HTR-8/SVneo (cell line): ENCODE data around the gene MUC5B.

ENCODE experiments used
- DNase-seq: peaks from one replicate; pipeline ENCODE4 v3.0.0; 2011; ENCODE audit warnings: low spot score, mixed read lengths; ENCODE audit not compliant: insufficient read length
- FAIRE-seq: peaks from 2 replicates; lab custom pipeline; 2011; peaks lifted over from hg19 to GRCh38; lab: Jason Lieb, UNC

The MUC5B gene

GRCh38 chr11:1218788-1219445, 3.9 kb upstream of the MUC5B start:
- no peak for FAIRE-seq
- DNase-seq: no peak

GRCh38 chr11:1219446-1219833, 3.4 kb upstream of the MUC5B start:
- FAIRE-seq: no peak
- DNase-seq: no peak

- DNase-seq (no peak), FAIRE-seq (no peak)
Measured at GRCh38 chr11:1219834-1220815, 2.7 kb upstream of the MUC5B start.

- DNase-seq (no peak), FAIRE-seq (no peak)
Measured at GRCh38 chr11:1220941-1221721, 1.7 kb upstream of the MUC5B start.

- DNase-seq (no peak), FAIRE-seq (no peak)
Measured at GRCh38 chr11:1221848-1222311, 986 bp upstream of the MUC5B start.

- no peak for FAIRE-seq
Measured at GRCh38 chr11:1223346-1224110, 662 bp downstream of the MUC5B start.

GRCh38 chr11:1224111-1224490, 1.2 kb downstream of the MUC5B start:
- FAIRE-seq: no peak

More at GRCh38 chr11:1223346-1224110, 662 bp downstream of the MUC5B start:
- DNase-seq: no peak

GRCh38 chr11:1224491-1225385, 1.9 kb downstream of the MUC5B start:
- no peak for FAIRE-seq
- no peak for DNase-seq

More at GRCh38 chr11:1224111-1224490, 1.2 kb downstream of the MUC5B start:
- DNase-seq: no peak

GRCh38 chr11:1225386-1226225, 2.7 kb downstream of the MUC5B start:
- FAIRE-seq (no peak), DNase-seq (no peak)

- DNase-seq: no peak
Measured at GRCh38 chr11:1226226-1226985, 3.5 kb downstream of the MUC5B start.

GRCh38 chr11:1226986-1227550, 4.2 kb downstream of the MUC5B start:
- FAIRE-seq (no peak), DNase-seq (no peak)

More at GRCh38 chr11:1226226-1226985, 3.5 kb downstream of the MUC5B start:
- FAIRE-seq: no peak

- DNase-seq: no peak
- no peak for FAIRE-seq
Measured at GRCh38 chr11:1227551-1228100, 4.8 kb downstream of the MUC5B start.

- DNase-seq: no peak
- FAIRE-seq: no peak
Measured at GRCh38 chr11:1228101-1228821, 5.4 kb downstream of the MUC5B start.

- no peak for FAIRE-seq
- no peak for DNase-seq
Measured at GRCh38 chr11:1228921-1229451, 6.1 kb downstream of the MUC5B start.

GRCh38 chr11:1229471-1230120, 6.7 kb downstream of the MUC5B start:
- DNase-seq (no peak), FAIRE-seq (no peak)
